ENCODE data around the gene TMEM183A.

GRCh38 chr1:203033287-203033686 is 26.1 kb downstream of the TMEM183A start:
- TF ChIP-seq, protein P1, sequence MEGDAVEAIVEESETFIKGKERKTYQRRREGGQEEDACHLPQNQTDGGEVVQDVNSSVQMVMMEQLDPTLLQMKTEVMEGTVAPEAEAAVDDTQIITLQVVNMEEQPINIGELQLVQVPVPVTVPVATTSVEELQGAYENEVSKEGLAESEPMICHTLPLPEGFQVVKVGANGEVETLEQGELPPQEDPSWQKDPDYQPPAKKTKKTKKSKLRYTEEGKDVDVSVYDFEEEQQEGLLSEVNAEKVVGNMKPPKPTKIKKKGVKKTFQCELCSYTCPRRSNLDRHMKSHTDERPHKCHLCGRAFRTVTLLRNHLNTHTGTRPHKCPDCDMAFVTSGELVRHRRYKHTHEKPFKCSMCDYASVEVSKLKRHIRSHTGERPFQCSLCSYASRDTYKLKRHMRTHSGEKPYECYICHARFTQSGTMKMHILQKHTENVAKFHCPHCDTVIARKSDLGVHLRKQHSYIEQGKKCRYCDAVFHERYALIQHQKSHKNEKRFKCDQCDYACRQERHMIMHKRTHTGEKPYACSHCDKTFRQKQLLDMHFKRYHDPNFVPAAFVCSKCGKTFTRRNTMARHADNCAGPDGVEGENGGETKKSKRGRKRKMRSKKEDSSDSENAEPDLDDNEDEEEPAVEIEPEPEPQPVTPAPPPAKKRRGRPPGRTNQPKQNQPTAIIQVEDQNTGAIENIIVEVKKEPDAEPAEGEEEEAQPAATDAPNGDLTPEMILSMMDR (IDR thresholded peaks at IDR 0.05): no peak
- TF ChIP-seq EP300 (IDR thresholded peaks at IDR 0.05): no peak
- no peak for TF ChIP-seq POLR2A (IDR thresholded peaks at IDR 0.05; ENCODE audit: low read depth)

Measured in esophagus muscularis mucosa (tissue), 4 donors.